ENCODE results near the gene KCNK7. TPM values are rescaled to one million over a fixed set of nuclear protein-coding genes. Genes with fewer than 3 reads are reported as not detected.

Gene KCNK7
- total RNA-seq, 1 experiment from 2014 or later: 1.8 TPM

GRCh38 chr11:65599216-65599954 lies 3.8 kb upstream of the KCNK7 start:
- no peak overlapping the region for H2BK5ac ChIP-seq (ENCODE audit: insufficient read length, low read length)
- H3K4me2 ChIP-seq (ENCODE audit: insufficient read depth, insufficient read length, low read length): no peak overlapping the region
- no peaks in the 10 kb centered on the region for H3K9me3 ChIP-seq (ENCODE audit: control insufficient read depth, low read depth, low read length)
- no peak overlapping the region for H4K5ac ChIP-seq (ENCODE audit: insufficient read length, low read depth, low read length)
- H4K91ac ChIP-seq (ENCODE audit: insufficient read length, low read depth, low read length): no peak overlapping the region
- Mint-ChIP-seq H3K27me3 (ENCODE audit: low read depth) (peaks cover 10% of the 10 kb centered on the region), H3K9me3 (no peaks in the 10 kb centered on the region), H3K27ac (no peak overlapping the region), H3K4me1 (peaks cover 0 to 3% of the 10 kb centered on the region in 2 experiments; a peak in 1 of 4 replicates), H3K4me3 (no peak overlapping the region), H3K36me3 (ENCODE audit: insufficient read depth in 1 of 3, low read depth in 3 of 3) (peaks cover 9 to 31% (median 19%) of the 10 kb centered on the region in 3 experiments)
- TF ChIP-seq CTCF (conservative IDR thresholded peaks at IDR 0.05): no peak
- H2AFZ ChIP-seq (ENCODE audit: low read length): no peak overlapping the region
- no peaks in the 10 kb centered on the region for H4K20me1 ChIP-seq (ENCODE audit: control insufficient read depth, insufficient read depth, insufficient read length)
- no peaks in the 10 kb centered on the region; the same call in 1 of the 2 replicates for H3K27me3 ChIP-seq (ENCODE audit: insufficient read depth, low read length)
- no peak overlapping the region for H3K18ac ChIP-seq (ENCODE audit: insufficient read length, low read depth, low read length)
- H2BK120ac ChIP-seq (ENCODE audit: low read depth, low read length, poor library complexity, severe bottlenecking): no peak overlapping the region
- H3K79me1 ChIP-seq (ENCODE audit: insufficient read depth, low read depth, low read length, poor library complexity, severe bottlenecking): no peaks in the 10 kb centered on the region
- H3K27ac ChIP-seq (ENCODE audit: insufficient read length, low read depth, low read length): no peak overlapping the region
- no peak for DNase-seq
- H3K79me2 ChIP-seq (ENCODE audit: insufficient read depth, low read length): no peaks in the 10 kb centered on the region
- H3T11ph ChIP-seq (ENCODE audit: low read length): no peak overlapping the region
- no peak overlapping the region for H2BK20ac ChIP-seq (ENCODE audit: low read depth, low read length, poor library complexity, severe bottlenecking)
- no peak overlapping the region for H4K8ac ChIP-seq (replicated peaks; ENCODE audit: insufficient read length, low read depth, low read length)
- WGBS (ENCODE audit: extremely low coverage, insufficient read length, low lambda C conversion rate): no CpG with 5 or more reads among the region's 49 CpGs
- H3K56ac ChIP-seq (ENCODE audit: insufficient read length, low read depth, low read length): no peak overlapping the region
- no peak overlapping the region for H3K23ac ChIP-seq (ENCODE audit: insufficient read length, low read depth, low read length)
- H2BK12ac ChIP-seq (ENCODE audit: insufficient read length, low read depth, low read length): no peak overlapping the region
- H2AK5ac ChIP-seq (ENCODE audit: insufficient read length, low read length): no peak overlapping the region
- no peak overlapping the region for H2BK15ac ChIP-seq (ENCODE audit: low read depth, low read length)
- no peak overlapping the region for H3K9ac ChIP-seq (ENCODE audit: extremely low read depth, insufficient read length, low read length)
- H3K4ac ChIP-seq (ENCODE audit: low read depth, low read length): no peak overlapping the region
- H3K14ac ChIP-seq (ENCODE audit: insufficient read depth, low read length): no peak overlapping the region
- H3K23me2 ChIP-seq (ENCODE audit: insufficient read length, low read depth, low read length, poor library complexity, severe bottlenecking): no peaks in the 10 kb centered on the region
- H3K4me1 ChIP-seq (ENCODE audit: insufficient read depth, low read length): no peaks in the 10 kb centered on the region
